C4-2B (cell line): ENCODE data around the gene TMEM120A.

Source experiments
- H3K27ac ChIP-seq: fragments of 450-650 bp; 2 replicates; pipeline ENCODE4 v1.5.1; 2017
- CTCF ChIP-seq: fragments of 450-650 bp; conservative IDR thresholded peaks from 2 replicates; pipeline ENCODE4 v1.5.1; 2017; ENCODE audit warnings: mild to moderate bottlenecking
- ZFX ChIP-seq: fragments of 450-650 bp; IDR thresholded peaks from 2 replicates; pipeline ENCODE4 v1.6.1; 2017

TMEM120A gene

GRCh38 chr7:75986147-75986781 is 8.1 kb downstream of the TMEM120A start:
- TF ChIP-seq CTCF (no peak), ZFX (no peak)
- no peak overlapping the region for H3K27ac ChIP-seq

- H3K27ac ChIP-seq: no peak overlapping the region
- TF ChIP-seq ZFX: no peak
- TF ChIP-seq CTCF: no peak
Observed at GRCh38 chr7:75985518-75986146, 8.8 kb downstream of the TMEM120A start.

GRCh38 chr7:75985009-75985517 is 9.3 kb downstream of the TMEM120A start:
- TF ChIP-seq ZFX: no peak
- no peak for TF ChIP-seq CTCF
- no peak overlapping the region for H3K27ac ChIP-seq

DNA sequence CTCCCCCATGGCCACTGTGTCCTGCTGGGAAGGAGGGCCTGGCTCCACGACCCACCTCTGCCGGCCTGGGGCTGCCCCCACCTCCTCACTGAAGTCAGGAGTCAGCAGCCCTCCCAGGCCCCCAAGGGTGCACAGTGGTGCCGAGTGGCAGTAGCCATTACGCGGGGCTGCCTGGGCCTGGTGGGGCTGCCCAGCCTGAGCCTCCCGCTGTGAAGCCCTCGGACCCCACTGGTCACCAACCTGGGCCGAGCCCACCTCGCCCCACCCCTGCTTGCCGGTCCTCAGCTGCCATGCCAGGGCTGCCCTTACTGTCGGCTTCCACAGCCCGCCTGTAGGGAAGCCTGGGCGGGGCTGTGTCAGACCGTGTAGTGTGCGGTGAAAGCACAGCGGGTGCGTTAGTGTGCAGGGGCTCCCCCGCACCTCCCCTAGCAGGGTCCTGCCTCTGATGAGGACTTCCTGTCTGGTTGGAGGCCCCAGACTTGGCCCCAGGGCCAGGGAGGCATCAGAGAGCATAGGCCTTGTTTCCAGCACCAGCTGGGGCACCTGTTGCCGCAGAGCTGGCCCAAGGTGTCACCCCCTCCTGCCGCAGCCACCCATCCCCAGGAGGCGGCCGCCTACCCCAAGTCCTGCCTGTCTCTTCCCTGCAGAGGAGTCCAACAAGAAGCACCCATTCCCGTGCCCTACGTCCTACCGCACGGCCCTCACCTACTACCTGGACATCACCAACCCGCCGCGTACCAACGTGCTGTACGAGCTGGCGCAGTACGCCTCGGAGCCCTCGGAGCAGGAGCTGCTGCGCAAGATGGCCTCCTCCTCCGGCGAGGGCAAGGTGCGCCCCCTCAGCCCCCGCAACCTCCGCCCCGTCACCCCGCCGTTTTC is 10.0 kb downstream of the TMEM120A start:
- no peak overlapping the region for H3K27ac ChIP-seq
- no peak for TF ChIP-seq ZFX
- no peak for TF ChIP-seq CTCF

GRCh38 chr7:75983471-75984129 is 10.8 kb downstream of the TMEM120A start:
- no peak overlapping the region for H3K27ac ChIP-seq
- TF ChIP-seq ZFX (no peak), CTCF (no peak)

- TF ChIP-seq ZFX (no peak), CTCF (no peak)
- no peak overlapping the region for H3K27ac ChIP-seq
Observed at GRCh38 chr7:75982306-75983064, 11.9 kb downstream of the TMEM120A start.
